BLaER1 (cell line): ENCODE measurements around the gene STARD3.
A peak's percentile ranks its signal among the peaks of the same experiment; 100 is the strongest.

Experiments used
- H3K27ac ChIP-seq: shearing (Covaris generic); formaldehyde crosslinking; 2 replicates; pipeline ENCODE4 v1.8.1; 2022
- H3K27me3 ChIP-seq: shearing (Covaris generic); formaldehyde crosslinking; 2 replicates; pipeline ENCODE4 v1.8.1; 2022
- H3K36me3 ChIP-seq: shearing (Covaris generic); formaldehyde crosslinking; 2 replicates; pipeline ENCODE4 v1.8.1; 2022
- H3K4me1 ChIP-seq: shearing (Covaris generic); formaldehyde crosslinking; 2 replicates; pipeline ENCODE4 v1.8.1; 2022
- H3K4me2 ChIP-seq: shearing (Covaris generic); formaldehyde crosslinking; 2 replicates; pipeline ENCODE4 v1.8.1; 2022
- H3K4me3 ChIP-seq: shearing (Covaris generic); formaldehyde crosslinking; 2 replicates; pipeline ENCODE4 v1.8.1; 2022
- H3K9ac ChIP-seq: shearing (Covaris generic); formaldehyde crosslinking; 2 replicates; pipeline ENCODE4 v1.8.1; 2022
- H3K9me3 ChIP-seq: shearing (Covaris generic); formaldehyde crosslinking; 2 replicates; pipeline ENCODE4 v1.8.1; 2022
- H4K20me1 ChIP-seq: shearing (Covaris generic); formaldehyde crosslinking; 2 replicates; pipeline ENCODE4 v1.8.1; 2022
- Cebpa-rat ChIP-seq: shearing (Covaris generic); IDR thresholded peaks from 2 replicates; pipeline ENCODE4 v1.8.1; 2022

The STARD3 gene

GRCh38 chr17:39628655-39629493, 8.1 kb upstream of the STARD3 start:
- H3K4me2 ChIP-seq = peak overlapping the region; percentile 71
- peaks cover 26% of the 10 kb centered on the region for H3K27me3 ChIP-seq
- H3K36me3 ChIP-seq = no peaks in the 10 kb centered on the region
- H3K9ac ChIP-seq = no peak overlapping the region
- no peak for TF ChIP-seq Cebpa-rat
- no peak overlapping the region for H3K4me3 ChIP-seq
- H3K9me3 ChIP-seq = no peaks in the 10 kb centered on the region
- H4K20me1 ChIP-seq = no peaks in the 10 kb centered on the region
- no peak overlapping the region for H3K27ac ChIP-seq
- peaks cover 59% of the 10 kb centered on the region for H3K4me1 ChIP-seq

GRCh38 chr17:39629494-39629880, 7.5 kb upstream of the STARD3 start:
- Histone ChIP-seq H3K9ac (no peak overlapping the region), H3K4me1 (peaks cover 63% of the 10 kb centered on the region), H3K9me3 (no peaks in the 10 kb centered on the region), H3K4me3 (no peak overlapping the region), H3K36me3 (no peaks in the 10 kb centered on the region), H3K4me2 (peak overlapping the region; percentile 71), H3K27me3 (peaks cover 26% of the 10 kb centered on the region), H3K27ac (no peak overlapping the region), H4K20me1 (no peaks in the 10 kb centered on the region)
- TF ChIP-seq Cebpa-rat = no peak

GRCh38 chr17:39629898-39630297, 7.0 kb upstream of the STARD3 start:
- H3K27me3 ChIP-seq = peaks cover 23% of the 10 kb centered on the region

GRCh38 chr17:39631403-39631802, 5.5 kb upstream of the STARD3 start:
- no peaks in the 10 kb centered on the region for H3K36me3 ChIP-seq
- H3K9ac ChIP-seq = no peak overlapping the region
- H3K27ac ChIP-seq = no peak overlapping the region
- H3K9me3 ChIP-seq = no peaks in the 10 kb centered on the region
- H3K4me1 ChIP-seq = peaks cover 83% of the 10 kb centered on the region
- H4K20me1 ChIP-seq = no peaks in the 10 kb centered on the region
- peak overlapping the region; percentile 45 for H3K4me2 ChIP-seq
- H3K27me3 ChIP-seq = peaks cover 17% of the 10 kb centered on the region
- TF ChIP-seq Cebpa-rat = no peak
- no peak overlapping the region for H3K4me3 ChIP-seq

More at GRCh38 chr17:39629898-39630297, 7.0 kb upstream of the STARD3 start:
- H3K4me3 ChIP-seq = no peak overlapping the region
- H3K4me2 ChIP-seq = peak overlapping the region; percentile 71; the same call in 1 of the 2 replicates
- peaks cover 68% of the 10 kb centered on the region for H3K4me1 ChIP-seq
- H3K9ac ChIP-seq = no peak overlapping the region
- H3K9me3 ChIP-seq = no peaks in the 10 kb centered on the region
- TF ChIP-seq Cebpa-rat = no peak
- H4K20me1 ChIP-seq = no peaks in the 10 kb centered on the region
- H3K36me3 ChIP-seq = no peaks in the 10 kb centered on the region
- H3K27ac ChIP-seq = no peak overlapping the region

GRCh38 chr17:39632153-39632941, 4.6 kb upstream of the STARD3 start:
- H3K27me3 ChIP-seq = peaks cover 7% of the 10 kb centered on the region
- no peaks in the 10 kb centered on the region for H4K20me1 ChIP-seq
- H3K4me1 ChIP-seq = peaks cover 78% of the 10 kb centered on the region
- H3K27ac ChIP-seq = no peak overlapping the region
- no peak for TF ChIP-seq Cebpa-rat
- H3K4me3 ChIP-seq = no peak overlapping the region
- no peaks in the 10 kb centered on the region for H3K36me3 ChIP-seq
- H3K9ac ChIP-seq = 0 out of 2 replicates have a peak overlapping the region, but pooled peaks have one; percentile 49
- no peaks in the 10 kb centered on the region for H3K9me3 ChIP-seq
- H3K4me2 ChIP-seq = peak overlapping the region; percentile 45

GRCh38 chr17:39633570-39634183, 3.3 kb upstream of the STARD3 start:
- Histone ChIP-seq H3K36me3 (no peaks in the 10 kb centered on the region), H3K27ac (peak overlapping the region; percentile 20; the same call in 1 of the 2 replicates), H3K4me3 (no peak overlapping the region), H3K4me2 (no peak overlapping the region), H3K4me1 (peaks cover 80% of the 10 kb centered on the region), H3K9me3 (no peaks in the 10 kb centered on the region), H3K27me3 (no peaks in the 10 kb centered on the region), H4K20me1 (peaks cover 12% of the 10 kb centered on the region; the same call in 1 of the 2 replicates), H3K9ac (no peak overlapping the region)
- no peak for TF ChIP-seq Cebpa-rat

- Histone ChIP-seq H3K27ac (no peak overlapping the region), H3K4me2 (no peak overlapping the region; the same call in 1 of the 2 replicates), H3K9ac (no peak overlapping the region), H3K9me3 (no peaks in the 10 kb centered on the region), H3K36me3 (peaks cover under 1% of the 10 kb centered on the region; the same call in 1 of the 2 replicates), H3K4me3 (no peak overlapping the region), H3K4me1 (peaks cover 80% of the 10 kb centered on the region), H4K20me1 (peaks cover 16% of the 10 kb centered on the region; the same call in 1 of the 2 replicates), H3K27me3 (no peaks in the 10 kb centered on the region)
- no peak for TF ChIP-seq Cebpa-rat
Observed at GRCh38 chr17:39634384-39634871, 2.5 kb upstream of the STARD3 start.

GRCh38 chr17:39635614-39636176, 1.2 kb upstream of the STARD3 start:
- Histone ChIP-seq H3K9me3 (no peaks in the 10 kb centered on the region), H4K20me1 (peaks cover 29% of the 10 kb centered on the region), H3K9ac (no peak overlapping the region), H3K4me3 (no peak overlapping the region), H3K36me3 (peaks cover 7% of the 10 kb centered on the region; the same call in 1 of the 2 replicates), H3K4me1 (peaks cover 85% of the 10 kb centered on the region), H3K27ac (peak overlapping the region; percentile 94), H3K27me3 (no peaks in the 10 kb centered on the region), H3K4me2 (peak overlapping the region; percentile 94)
- no peak for TF ChIP-seq Cebpa-rat

GRCh38 chr17:39636587-39636926, 387 bp upstream of the STARD3 start:
- peak overlapping the region; percentile 89 for H3K9ac ChIP-seq
- peak overlapping the region; percentile 94 for H3K4me2 ChIP-seq
- no peaks in the 10 kb centered on the region for H3K9me3 ChIP-seq
- no peak for TF ChIP-seq Cebpa-rat
- H3K27ac ChIP-seq = peak overlapping the region; percentile 94
- no peaks in the 10 kb centered on the region for H3K27me3 ChIP-seq
- peak overlapping the region; percentile 85 for H3K4me3 ChIP-seq
- H3K4me1 ChIP-seq = peaks cover 86% of the 10 kb centered on the region
- H3K36me3 ChIP-seq = peaks cover 7% of the 10 kb centered on the region; the same call in 1 of the 2 replicates
- peaks cover 38% of the 10 kb centered on the region for H4K20me1 ChIP-seq
